T47D (cell line): ENCODE results near the gene CXorf58.
"Not testable (repeated sequence)": the region's sequence is repeated elsewhere in the genome, so short reads cannot be mapped to it uniquely, and the experiment has no call there.

Source experiments
- DNase-seq, 2 experiments: peaks; one replicate each; pipeline versions ENCODE4 v3.0.0 to v3.0.0-alpha.2; 2011 to 2012; ENCODE audit warnings: low read depth in 1 of 2, low spot score in 1 of 2
- JUND ChIP-seq: IDR thresholded peaks from 2 replicates; pipeline ENCODE4 v1.6.1; 2012; ENCODE audit warnings: low read depth
- in situ Hi-C: cut with HindIII; loops from 2 replicates; pipeline ENCODE4 v1.10.0; 2016; ENCODE audit warnings: low sequenced_read_pairs, low pct_unique_long_range_greater_than_20kb

CXorf58 gene

DNA sequence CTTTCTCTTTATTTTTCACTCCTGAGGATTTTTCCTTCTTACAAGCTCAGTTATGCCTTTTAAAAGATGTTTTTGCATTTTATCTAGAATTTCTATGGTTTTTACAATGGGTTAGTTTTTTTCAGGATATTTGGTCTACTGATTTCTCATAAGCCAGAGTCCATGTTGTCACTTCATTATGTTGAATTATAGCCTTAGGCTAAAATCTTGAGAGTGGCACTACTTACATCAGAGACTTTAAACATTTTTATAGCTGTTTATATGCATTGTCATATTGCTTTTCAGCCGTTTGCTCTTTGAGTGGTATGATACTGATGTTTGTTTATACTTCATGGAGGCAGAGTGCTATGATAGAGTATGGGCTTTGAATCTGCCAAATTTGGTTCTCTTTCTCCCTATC, 36.4 kb downstream of the CXorf58 start:
- no peak for DNase-seq
- TF ChIP-seq JUND: no peak
- in situ Hi-C loops: no loop called here

DNA sequence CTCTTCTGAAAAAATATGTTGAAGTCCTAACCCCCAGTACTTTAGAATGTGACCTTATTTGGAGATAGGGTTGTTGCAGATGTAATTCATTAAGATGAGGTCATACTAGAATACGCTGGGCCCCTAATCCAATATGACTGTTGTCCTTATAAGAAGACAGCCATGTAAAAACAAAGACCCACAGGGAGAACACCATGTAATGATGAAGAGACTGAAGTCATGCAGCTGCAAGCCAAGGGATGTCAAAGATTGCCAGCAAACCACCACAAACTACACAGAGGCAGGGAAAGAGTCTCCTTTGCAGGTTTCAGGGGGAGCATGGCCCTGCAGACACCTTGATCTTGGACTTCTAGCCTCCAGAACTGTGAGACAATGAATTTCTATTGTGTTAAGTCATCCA, 37.4 kb downstream of the CXorf58 start:
- no peak for TF ChIP-seq JUND
- no peak for DNase-seq
- in situ Hi-C loops: no loop called here

DNA sequence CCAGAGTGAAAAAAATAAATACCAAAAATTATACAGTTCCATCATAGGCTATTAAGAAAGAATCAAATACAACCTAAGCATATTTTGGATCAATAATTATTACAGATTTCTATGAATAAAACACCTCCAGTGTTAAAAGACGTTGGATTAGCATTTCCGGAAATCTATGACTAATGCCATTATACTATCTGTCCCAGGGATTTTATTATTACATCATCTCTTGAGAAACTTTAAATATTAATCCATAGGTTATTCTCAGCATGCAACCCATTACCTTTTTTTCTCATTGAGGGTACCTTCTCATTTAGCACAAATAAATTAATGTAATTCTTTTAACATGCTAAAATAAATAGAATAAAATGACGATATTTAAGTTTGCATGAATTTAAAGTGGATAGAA, 44.6 kb downstream of the CXorf58 start:
- TF ChIP-seq JUND: no peak
- in situ Hi-C loops: no loop called here
- no peak for DNase-seq

DNA sequence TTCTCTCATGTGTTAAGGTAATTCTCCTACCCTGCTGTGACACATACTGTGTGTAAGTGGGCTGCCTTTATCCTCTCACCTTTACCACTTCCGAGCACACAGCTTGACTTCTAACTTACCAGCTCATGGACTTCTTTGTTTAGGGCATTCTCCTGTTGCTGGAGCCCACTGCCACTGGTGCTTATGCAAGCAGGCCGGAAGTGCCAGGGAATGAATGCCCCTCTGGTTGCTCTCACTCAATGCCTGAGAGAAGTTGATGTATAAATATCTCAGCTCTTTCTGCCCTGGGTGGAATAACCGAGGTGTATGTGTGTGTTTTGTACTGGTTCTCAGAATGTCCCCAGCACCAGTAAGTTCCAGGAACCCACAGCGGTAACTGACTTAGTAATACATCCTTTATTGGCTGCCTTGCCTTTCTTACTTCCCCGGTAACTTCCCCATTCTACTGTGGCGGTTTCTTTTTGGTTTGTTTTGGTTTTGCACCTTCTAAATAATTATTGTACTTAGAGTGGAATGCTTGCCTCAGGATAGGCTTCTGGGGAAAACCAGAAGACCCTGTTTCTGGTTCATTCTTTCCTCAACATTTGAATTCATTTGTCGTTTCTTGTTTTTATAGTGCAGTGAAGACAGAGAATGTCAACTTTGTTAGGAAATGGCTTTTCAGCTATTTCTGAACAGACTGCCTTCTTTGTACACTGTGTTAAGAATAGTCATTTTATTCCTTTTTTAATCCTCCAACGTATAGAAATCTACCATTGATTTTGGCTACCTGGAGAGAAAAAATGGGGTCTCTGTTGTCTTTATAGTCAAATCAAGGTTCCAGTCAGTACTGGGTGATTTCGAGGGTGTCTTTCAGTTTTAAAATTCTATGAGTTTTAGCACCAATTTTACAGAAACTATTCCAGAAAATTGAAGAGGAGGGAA, 45.4 kb downstream of the CXorf58 start:
- no peak for TF ChIP-seq JUND
- in situ Hi-C loops: no loop called here
- DNase-seq: peak; percentile 13 to 43

DNA sequence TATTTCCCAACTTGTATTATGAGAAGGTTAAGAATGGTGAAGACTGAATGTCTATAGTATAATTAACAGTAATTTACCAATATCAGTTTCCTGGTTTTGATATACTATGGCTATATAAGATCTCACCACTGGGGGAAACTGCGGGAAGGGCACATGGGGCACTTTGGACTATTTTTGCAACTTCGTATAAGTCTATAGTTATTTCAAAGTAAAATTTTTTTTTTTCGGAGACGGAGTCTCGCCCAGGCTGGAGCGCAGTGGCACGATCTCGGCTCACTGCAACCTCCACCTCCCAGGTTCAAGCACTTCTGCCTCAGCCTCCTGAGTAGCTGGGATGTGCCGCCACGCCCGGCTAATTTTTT, 46.1 kb downstream of the CXorf58 start:
- no peak for TF ChIP-seq JUND
- DNase-seq: no peak
- in situ Hi-C loops: no loop called here

DNA sequence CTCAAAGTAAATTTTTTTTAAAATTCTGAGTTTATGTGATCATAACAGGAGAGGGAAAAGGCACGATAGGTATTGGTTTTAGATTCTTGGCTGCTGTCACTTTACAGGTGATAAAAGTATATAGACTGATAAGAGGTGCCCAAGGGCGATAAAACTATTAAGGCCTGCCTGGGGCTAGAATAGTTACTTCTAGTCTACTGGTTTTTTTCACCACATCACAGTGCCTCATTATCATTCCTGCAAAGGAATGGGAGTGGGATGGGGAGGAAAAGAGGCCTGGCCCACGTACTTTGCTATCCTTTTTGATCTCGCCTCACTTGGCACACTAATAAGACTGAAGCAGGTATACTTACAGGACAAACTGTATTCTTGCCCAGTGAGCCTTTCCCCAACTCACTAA, 46.6 kb downstream of the CXorf58 start:
- in situ Hi-C loops: no loop called here

DNA sequence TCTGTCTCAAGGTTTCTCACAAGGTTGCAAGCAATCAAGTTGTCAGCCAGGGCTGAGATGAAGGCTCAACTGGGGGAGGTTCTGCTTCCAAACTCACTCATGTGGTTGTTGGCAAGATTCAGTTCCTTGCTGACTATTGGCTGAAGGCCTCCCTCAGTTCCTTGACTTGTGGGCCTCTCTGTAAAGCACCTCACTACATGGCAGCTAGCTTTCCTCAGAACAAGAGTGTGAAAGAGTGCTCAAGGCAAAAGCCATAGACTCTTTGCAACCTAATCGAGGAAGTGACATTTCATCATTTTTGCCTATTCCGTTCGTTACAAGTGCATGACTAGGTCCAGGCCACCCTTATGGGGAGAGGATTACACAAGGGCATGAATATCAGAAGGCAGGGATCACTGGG, 52.0 kb downstream of the CXorf58 start:
- no peak for DNase-seq
- in situ Hi-C loops: no loop called here
- TF ChIP-seq JUND: no peak

More for the DNA sequence above, 46.6 kb downstream of the CXorf58 start:
- TF ChIP-seq JUND: no peak
- no peak for DNase-seq

DNA sequence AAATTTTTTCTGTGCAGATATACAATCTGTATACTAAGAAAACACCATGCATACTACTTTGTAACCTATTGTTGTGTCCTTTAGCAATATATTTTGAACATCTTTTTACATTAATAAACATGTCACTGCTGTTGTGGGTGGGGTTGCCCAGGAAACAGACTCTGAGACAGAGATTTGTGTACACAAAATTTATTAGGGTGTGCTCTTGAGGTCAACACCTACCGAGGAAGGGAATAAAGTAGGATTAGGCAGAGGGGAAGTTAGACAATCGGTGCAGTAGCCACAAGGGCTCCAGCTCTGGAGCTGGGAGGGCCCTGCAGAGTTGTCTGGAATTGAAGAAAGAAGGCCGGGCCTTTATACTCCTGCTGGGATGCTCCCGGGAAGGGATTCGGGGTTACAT, 56.4 kb downstream of the CXorf58 start:
- DNase-seq: no peak
- in situ Hi-C loops: no loop called here

DNA sequence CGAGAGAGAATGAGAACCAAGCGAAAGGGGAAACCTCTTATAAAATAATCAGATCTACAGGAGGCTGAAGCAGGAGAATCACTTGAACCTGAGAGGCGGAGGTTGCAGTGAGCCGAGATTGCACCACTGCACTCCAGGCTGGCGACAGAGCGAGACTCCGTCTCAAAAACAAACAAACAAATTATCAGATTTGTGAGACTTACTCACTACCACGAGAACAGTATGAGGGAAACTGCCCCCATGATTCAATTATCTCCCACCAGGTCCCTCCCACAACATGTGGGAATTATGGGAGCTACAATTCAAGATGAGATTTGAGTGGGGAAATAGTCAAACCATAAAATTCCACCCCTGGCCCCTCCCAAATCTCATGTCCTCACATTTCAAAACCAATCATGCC, 57.8 kb downstream of the CXorf58 start:
- DNase-seq, in situ Hi-C loops: not testable (repeated sequence)

More for the DNA sequence above, 56.4 kb downstream of the CXorf58 start:
- TF ChIP-seq JUND: no peak

DNA sequence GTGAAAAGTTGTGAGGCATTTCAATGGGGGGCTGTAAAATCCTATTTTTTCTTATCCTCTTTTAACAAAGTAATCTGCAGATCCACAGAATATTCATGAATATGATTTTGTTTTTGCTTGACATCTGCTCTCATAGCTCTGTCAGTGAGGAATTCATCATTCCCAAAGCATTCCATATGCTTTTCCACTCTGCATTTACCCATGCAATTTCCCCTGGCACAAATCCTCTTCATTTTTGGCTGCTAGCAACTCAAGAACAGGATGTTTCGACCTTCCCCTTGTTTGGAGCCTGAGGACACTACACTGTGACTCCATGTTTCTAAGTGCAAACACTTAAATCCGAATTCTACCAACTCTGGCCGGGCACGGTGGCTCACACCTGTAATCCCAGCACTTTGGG, 70.7 kb downstream of the CXorf58 start:
- in situ Hi-C loops: no loop called here
- no peak for TF ChIP-seq JUND
- no peak for DNase-seq

DNA sequence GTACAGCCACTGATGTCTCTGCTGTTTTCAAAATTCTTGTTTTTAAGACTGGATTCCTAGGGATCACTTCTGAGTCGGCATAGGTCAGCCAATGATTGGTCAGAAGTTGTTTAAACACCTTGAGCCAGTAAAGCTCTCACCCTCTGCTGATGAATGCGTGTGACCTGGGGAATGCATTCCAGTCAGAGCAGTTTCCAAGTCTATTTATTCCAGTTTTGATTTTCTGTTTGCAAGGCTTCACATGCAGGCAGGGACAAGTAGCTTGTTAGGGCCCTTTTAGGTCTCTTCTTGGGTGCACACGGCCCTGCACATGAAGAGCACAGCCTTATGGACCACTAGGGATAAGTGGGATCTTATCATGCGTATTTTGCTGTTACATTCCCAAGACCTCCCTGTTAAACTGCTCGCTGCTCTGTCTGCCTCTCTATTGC, 72.2 kb downstream of the CXorf58 start:
- in situ Hi-C loops: no loop called here
- TF ChIP-seq JUND: no peak
- peak; percentile 23 to 81 for DNase-seq

DNA sequence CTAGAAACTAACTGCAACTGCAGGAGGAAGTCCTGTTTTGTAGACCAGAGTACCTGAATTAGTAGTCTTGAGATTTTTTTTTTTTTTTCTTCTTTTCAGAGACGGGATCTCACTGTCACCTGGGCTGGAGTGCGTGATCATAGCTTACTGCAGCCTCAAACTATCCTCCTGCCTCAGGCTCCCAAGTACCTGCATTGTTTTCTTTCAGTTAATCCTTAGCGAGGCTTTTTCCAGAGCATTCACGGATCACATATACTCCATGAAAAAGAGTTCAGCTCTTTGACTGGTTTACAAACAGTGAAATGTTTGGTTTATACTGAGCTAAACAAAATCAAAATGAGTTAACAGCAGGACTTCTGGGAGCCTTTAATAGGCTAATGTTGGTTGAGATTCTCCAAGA, 73.4 kb downstream of the CXorf58 start:
- in situ Hi-C loops: no loop called here

DNA sequence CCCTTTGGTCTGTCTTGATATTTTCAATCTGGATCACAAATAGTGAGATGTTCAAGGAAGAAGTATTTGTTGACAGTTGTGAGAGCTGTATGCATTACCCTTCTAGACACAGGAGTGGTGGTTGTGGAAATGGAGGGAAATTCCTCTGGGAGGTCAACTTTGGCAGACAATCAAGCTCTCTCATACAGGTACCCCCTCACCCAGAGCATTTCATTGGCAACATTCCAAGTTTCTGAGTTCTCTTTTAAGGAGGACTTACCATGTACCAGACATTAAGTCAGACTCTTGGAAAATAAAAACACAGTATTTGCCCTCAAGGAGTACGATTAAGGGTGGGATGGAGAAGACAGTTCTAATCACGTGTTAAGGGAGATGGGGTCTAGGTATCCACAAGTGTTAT, 73.9 kb downstream of the CXorf58 start:
- in situ Hi-C loops: no loop called here
- no peak for TF ChIP-seq JUND
- no peak for DNase-seq

More for the DNA sequence above, 73.4 kb downstream of the CXorf58 start:
- TF ChIP-seq JUND: no peak
- DNase-seq: no peak

DNA sequence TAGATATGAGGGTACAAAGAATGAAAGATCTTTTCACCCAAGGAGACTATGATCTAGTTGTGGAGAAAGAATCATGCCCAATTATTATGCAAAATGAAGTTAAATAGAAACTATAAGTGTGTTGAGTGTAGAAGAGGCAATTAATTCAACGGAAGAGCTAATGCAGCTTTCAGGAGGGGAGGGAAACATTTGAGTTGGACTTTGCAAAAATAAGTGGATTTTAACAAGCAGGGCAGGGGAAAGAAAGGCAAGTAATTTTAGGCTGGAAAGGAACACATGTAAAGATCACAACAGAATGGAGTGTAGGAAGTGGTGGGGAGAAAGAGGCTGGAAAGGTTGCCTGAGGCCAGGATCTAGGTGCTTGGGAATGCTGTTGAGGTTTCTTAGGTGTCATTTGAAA, 75.1 kb downstream of the CXorf58 start:
- in situ Hi-C loops: no loop called here
- no peak for DNase-seq
- no peak for TF ChIP-seq JUND
